Measurements from ENCODE around the gene AZGP1. TPM values are rescaled to one million over a fixed set of nuclear protein-coding genes. Genes with fewer than 3 reads are reported as not detected.

Gene AZGP1
- total RNA-seq, 3 donors from 2014 or later (not counting 1 experiment from before 2014, with no cell fraction given): not detected

DNA sequence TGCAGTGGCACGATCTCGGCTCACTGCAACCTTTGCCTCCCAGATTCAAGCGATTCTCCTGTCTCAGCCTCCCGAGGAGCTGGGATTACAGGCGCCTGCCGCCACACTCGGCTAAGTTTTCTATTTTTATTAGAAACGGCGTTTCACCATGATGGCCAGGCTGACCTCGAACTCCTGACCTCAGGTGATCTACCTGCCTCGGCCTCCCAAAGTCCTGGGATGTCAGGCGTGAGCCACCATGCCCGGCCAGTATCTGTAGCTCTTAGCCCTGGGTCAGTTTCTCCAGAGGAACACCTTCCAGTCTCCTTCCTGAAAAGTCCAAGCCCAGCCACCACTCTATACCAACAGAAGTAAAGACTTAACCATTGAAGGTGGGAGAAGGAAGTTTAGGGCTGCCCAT lies 24.4 kb upstream of the AZGP1 start:
- H3K9me3 ChIP-seq (ENCODE audit: control insufficient read depth, insufficient read depth, low read length): no peaks in the 10 kb centered on the region
- no peaks in the 10 kb centered on the region for H3K36me3 Mint-ChIP-seq
- ATAC-seq: no peak
- TF ChIP-seq, protein P1, sequence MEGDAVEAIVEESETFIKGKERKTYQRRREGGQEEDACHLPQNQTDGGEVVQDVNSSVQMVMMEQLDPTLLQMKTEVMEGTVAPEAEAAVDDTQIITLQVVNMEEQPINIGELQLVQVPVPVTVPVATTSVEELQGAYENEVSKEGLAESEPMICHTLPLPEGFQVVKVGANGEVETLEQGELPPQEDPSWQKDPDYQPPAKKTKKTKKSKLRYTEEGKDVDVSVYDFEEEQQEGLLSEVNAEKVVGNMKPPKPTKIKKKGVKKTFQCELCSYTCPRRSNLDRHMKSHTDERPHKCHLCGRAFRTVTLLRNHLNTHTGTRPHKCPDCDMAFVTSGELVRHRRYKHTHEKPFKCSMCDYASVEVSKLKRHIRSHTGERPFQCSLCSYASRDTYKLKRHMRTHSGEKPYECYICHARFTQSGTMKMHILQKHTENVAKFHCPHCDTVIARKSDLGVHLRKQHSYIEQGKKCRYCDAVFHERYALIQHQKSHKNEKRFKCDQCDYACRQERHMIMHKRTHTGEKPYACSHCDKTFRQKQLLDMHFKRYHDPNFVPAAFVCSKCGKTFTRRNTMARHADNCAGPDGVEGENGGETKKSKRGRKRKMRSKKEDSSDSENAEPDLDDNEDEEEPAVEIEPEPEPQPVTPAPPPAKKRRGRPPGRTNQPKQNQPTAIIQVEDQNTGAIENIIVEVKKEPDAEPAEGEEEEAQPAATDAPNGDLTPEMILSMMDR (IDR thresholded peaks at IDR 0.05): no peak
- no peak overlapping the region for H3K4me3 Mint-ChIP-seq
- no peak for DNase-seq
- H3K36me3 ChIP-seq (ENCODE audit: control insufficient read depth, insufficient read depth, low read length): no peaks in the 10 kb centered on the region
- 94% methylated on average over 13 of the region's 13 CpGs for WGBS (ENCODE audit: insufficient coverage)
- no peak overlapping the region for H3K4me3 ChIP-seq (ENCODE audit: low read length)
- no peak overlapping the region for H3K27ac ChIP-seq (ENCODE audit: low read length)
- H3K9me3 Mint-ChIP-seq: no peaks in the 10 kb centered on the region
- H3K4me1 ChIP-seq (ENCODE audit: control insufficient read depth, insufficient read depth, low read length): peaks cover 15% of the 10 kb centered on the region
- peaks cover 0 to 4% of the 10 kb centered on the region in 2 donors for H3K27me3 Mint-ChIP-seq (ENCODE audit: low read depth in 2 of 2)
- no peak overlapping the region for H3K27ac Mint-ChIP-seq
- no peaks in the 10 kb centered on the region for H3K27me3 ChIP-seq (ENCODE audit: control insufficient read depth, insufficient read depth, low read length)
- intact Hi-C loops (cut with micrococcal nuclease): no loop called here
- peaks cover 15 to 17% of the 10 kb centered on the region in 2 donors for H3K4me1 Mint-ChIP-seq

- ATAC-seq (peak; percentile 91 to 98 (median 97)), DNase-seq (peak; percentile 80 to 87)
- Histone ChIP-seq H3K36me3 (ENCODE audit: control insufficient read depth, insufficient read depth, low read length) (no peaks in the 10 kb centered on the region), H3K9me3 (ENCODE audit: control insufficient read depth, insufficient read depth, low read length) (no peaks in the 10 kb centered on the region), H3K27ac (ENCODE audit: low read length) (peak overlapping the region; percentile 91), H3K27me3 (ENCODE audit: control insufficient read depth, insufficient read depth, low read length) (no peaks in the 10 kb centered on the region), H3K4me1 (ENCODE audit: control insufficient read depth, insufficient read depth, low read length) (peaks cover 15% of the 10 kb centered on the region), H3K4me3 (ENCODE audit: low read length) (peak overlapping the region; percentile 39)
- 5% methylated on average over 35 of the region's 35 CpGs for WGBS (ENCODE audit: insufficient coverage)
- H3K4me3 Mint-ChIP-seq: peak overlapping the region; percentile 85
- H3K9me3 Mint-ChIP-seq: no peaks in the 10 kb centered on the region
- H3K27ac Mint-ChIP-seq: peak overlapping the region; percentile 96 to 98
- TF ChIP-seq, protein P1 (IDR thresholded peaks at IDR 0.05): peak; percentile 28
- intact Hi-C loops (cut with micrococcal nuclease): loop anchor here (1.0 kb wide), 2 partner anchors 19 to 84 kb away; partner anchors contain the start of gene ZNF3
- H3K4me1 Mint-ChIP-seq: peaks cover 15 to 17% of the 10 kb centered on the region in 2 donors
- peaks cover 0 to 6% of the 10 kb centered on the region in 2 donors for H3K27me3 Mint-ChIP-seq (ENCODE audit: low read depth in 2 of 2)
- H3K36me3 Mint-ChIP-seq: no peaks in the 10 kb centered on the region
These were observed 21.8 kb upstream of the AZGP1 start for GRCh38 chr7:99997545-99998137.

GRCh38 chr7:99996755-99997544 lies 21.1 kb upstream of the AZGP1 start:
- no peaks in the 10 kb centered on the region for H3K36me3 Mint-ChIP-seq
- peaks cover 15 to 17% of the 10 kb centered on the region in 2 donors for H3K4me1 Mint-ChIP-seq
- Histone ChIP-seq H3K4me1 (ENCODE audit: control insufficient read depth, insufficient read depth, low read length) (peaks cover 15% of the 10 kb centered on the region), H3K4me3 (ENCODE audit: low read length) (peak overlapping the region; percentile 39), H3K27me3 (ENCODE audit: control insufficient read depth, insufficient read depth, low read length) (no peaks in the 10 kb centered on the region), H3K27ac (ENCODE audit: low read length) (peak overlapping the region; percentile 91), H3K36me3 (ENCODE audit: control insufficient read depth, insufficient read depth, low read length) (no peaks in the 10 kb centered on the region), H3K9me3 (ENCODE audit: control insufficient read depth, insufficient read depth, low read length) (no peaks in the 10 kb centered on the region)
- H3K27me3 Mint-ChIP-seq (ENCODE audit: low read depth in 2 of 2): peaks cover 0 to 6% of the 10 kb centered on the region in 2 donors
- H3K27ac Mint-ChIP-seq: peak overlapping the region; percentile 96 to 98
- no peak for ATAC-seq
- no peak for DNase-seq
- no peaks in the 10 kb centered on the region for H3K9me3 Mint-ChIP-seq
- TF ChIP-seq, protein P1 (IDR thresholded peaks at IDR 0.05): peak; percentile 6
- intact Hi-C loops (cut with micrococcal nuclease): loop anchor here (1.0 kb wide), 2 partner anchors 19 to 84 kb away; partner anchors contain the start of gene ZNF3
- peak overlapping the region; percentile 85 for H3K4me3 Mint-ChIP-seq
- 61% methylated on average over 15 of the region's 15 CpGs for WGBS (ENCODE audit: insufficient coverage)

Data from natural killer cell (primary cell).